Measurements from ENCODE around the gene GABRB2. TPM values are rescaled to one million over a fixed set of nuclear protein-coding genes. Genes with fewer than 3 reads are reported as not detected.

Gene GABRB2
- total and polyA plus RNA-seq, 11 donors, result 0.04 to 3.8 (median 0.16) TPM; not detected in 7

- TF ChIP-seq POLR2A (IDR thresholded peaks at IDR 0.05) (no peak), CTCF (IDR thresholded peaks at IDR 0.05) (no peak)
- 1 to 2% (median 1%) methylated on average over 22 to 64 of the region's 64 CpGs for WGBS, 4 donors
- Histone ChIP-seq H3K36me3 (no peaks in the 10 kb centered on the region), H3K27ac (no peak overlapping the region), H3K9me3 (peaks cover 0 to 5% (median 0%) of the 10 kb centered on the region in 12 donors), H3K4me3 (peak overlapping the region; percentile 7 to 57 (median 42)), H3K4me1 (peaks cover 0 to 29% (median 6%) of the 10 kb centered on the region in 12 donors), H3K27me3 (peaks cover 17 to 68% (median 38%) of the 10 kb centered on the region in 9 donors)
- DNase-seq, result peak in 2 of 5 donors; percentile 21 to 53
- peak in 1 of 4 donors; percentile 36 for ATAC-seq
- intact Hi-C loops (cut with DNase I), result loop anchor here in 1 of 10 donors (5.0 kb wide), 1 partner anchor 1859 kb away; no protein-coding TSS in a partner anchor
These were observed 1.4 kb upstream of the GABRB2 start for GRCh38 chr5:161547738-161548486.

- H3K36me3 ChIP-seq, result no peaks in the 10 kb centered on the region
- 0 to 1% (median 1%) methylated on average over 14 to 17 of the region's 17 CpGs for WGBS, 4 donors
- peaks cover 17 to 69% (median 38%) of the 10 kb centered on the region in 9 donors for H3K27me3 ChIP-seq
- intact Hi-C loops (cut with DNase I), result loop anchor here in 1 of 10 donors (5.0 kb wide), 1 partner anchor 1860 kb away; no protein-coding TSS in a partner anchor
- peak overlapping the region; percentile 7 to 57 (median 42) for H3K4me3 ChIP-seq
- H3K27ac ChIP-seq, result no peak overlapping the region
- peaks cover 0 to 29% (median 6%) of the 10 kb centered on the region in 12 donors for H3K4me1 ChIP-seq
- ATAC-seq (no peak), DNase-seq (no peak)
- TF ChIP-seq CTCF (IDR thresholded peaks at IDR 0.05) (no peak), POLR2A (IDR thresholded peaks at IDR 0.05) (no peak)
- peaks cover 0 to 5% (median 0%) of the 10 kb centered on the region in 12 donors for H3K9me3 ChIP-seq
These were observed 847 bp upstream of the GABRB2 start for GRCh38 chr5:161547406-161547737.

GRCh38 chr5:161546095-161546469 is 443 bp downstream of the GABRB2 start:
- ATAC-seq, result no peak
- peaks cover 17 to 77% (median 38%) of the 10 kb centered on the region in 9 donors for H3K27me3 ChIP-seq
- no peak for DNase-seq
- WGBS, 4 donors, result 2 to 7% (median 4%) methylated on average over 8 of the region's 8 CpGs
- peaks cover 0 to 29% (median 6%) of the 10 kb centered on the region in 12 donors for H3K4me1 ChIP-seq
- H3K36me3 ChIP-seq, result no peaks in the 10 kb centered on the region
- no peak overlapping the region for H3K27ac ChIP-seq
- TF ChIP-seq CTCF (IDR thresholded peaks at IDR 0.05), result no peak
- TF ChIP-seq POLR2A (IDR thresholded peaks at IDR 0.05), result no peak
- intact Hi-C loops (cut with DNase I), result loop anchor here in 1 of 10 donors (5.0 kb wide), 1 partner anchor 1861 kb away; no protein-coding TSS in a partner anchor
- peaks cover 0 to under 1% (median 0%) of the 10 kb centered on the region in 12 donors for H3K9me3 ChIP-seq
- peak overlapping the region in 11 of 12 donors; percentile 5 to 57 (median 43) for H3K4me3 ChIP-seq

- Histone ChIP-seq H3K27ac (no peak overlapping the region), H3K4me3 (peak overlapping the region in 1 of 12 donors; percentile 25), H3K9me3 (no peaks in the 10 kb centered on the region), H3K4me1 (peaks cover 0 to 29% (median 6%) of the 10 kb centered on the region in 12 donors), H3K36me3 (no peaks in the 10 kb centered on the region), H3K27me3 (peaks cover 17 to 81% (median 38%) of the 10 kb centered on the region in 9 donors)
- ATAC-seq (no peak), DNase-seq (no peak)
- 13 to 21% (median 15%) methylated on average over 8 of the region's 8 CpGs for WGBS, 4 donors
- intact Hi-C loops (cut with DNase I), result loop anchor here in 2 of 10 donors (2.0 to 5.0 kb wide), 2 partner anchors 1862 to 1863 kb away; no protein-coding TSS in a partner anchor
- TF ChIP-seq POLR2A (IDR thresholded peaks at IDR 0.05) (no peak), CTCF (IDR thresholded peaks at IDR 0.05) (no peak)
These were observed 1.0 kb downstream of the GABRB2 start for GRCh38 chr5:161545344-161546094.

All from heart left ventricle (tissue), 16 donors.